Measurements from ENCODE around the gene CRIM1. TPM values are rescaled to one million over a fixed set of nuclear protein-coding genes. Genes with fewer than 3 reads are reported as not detected.

Gene CRIM1
- polyA plus RNA-seq, 1 donor, result 15.7 TPM

DNA sequence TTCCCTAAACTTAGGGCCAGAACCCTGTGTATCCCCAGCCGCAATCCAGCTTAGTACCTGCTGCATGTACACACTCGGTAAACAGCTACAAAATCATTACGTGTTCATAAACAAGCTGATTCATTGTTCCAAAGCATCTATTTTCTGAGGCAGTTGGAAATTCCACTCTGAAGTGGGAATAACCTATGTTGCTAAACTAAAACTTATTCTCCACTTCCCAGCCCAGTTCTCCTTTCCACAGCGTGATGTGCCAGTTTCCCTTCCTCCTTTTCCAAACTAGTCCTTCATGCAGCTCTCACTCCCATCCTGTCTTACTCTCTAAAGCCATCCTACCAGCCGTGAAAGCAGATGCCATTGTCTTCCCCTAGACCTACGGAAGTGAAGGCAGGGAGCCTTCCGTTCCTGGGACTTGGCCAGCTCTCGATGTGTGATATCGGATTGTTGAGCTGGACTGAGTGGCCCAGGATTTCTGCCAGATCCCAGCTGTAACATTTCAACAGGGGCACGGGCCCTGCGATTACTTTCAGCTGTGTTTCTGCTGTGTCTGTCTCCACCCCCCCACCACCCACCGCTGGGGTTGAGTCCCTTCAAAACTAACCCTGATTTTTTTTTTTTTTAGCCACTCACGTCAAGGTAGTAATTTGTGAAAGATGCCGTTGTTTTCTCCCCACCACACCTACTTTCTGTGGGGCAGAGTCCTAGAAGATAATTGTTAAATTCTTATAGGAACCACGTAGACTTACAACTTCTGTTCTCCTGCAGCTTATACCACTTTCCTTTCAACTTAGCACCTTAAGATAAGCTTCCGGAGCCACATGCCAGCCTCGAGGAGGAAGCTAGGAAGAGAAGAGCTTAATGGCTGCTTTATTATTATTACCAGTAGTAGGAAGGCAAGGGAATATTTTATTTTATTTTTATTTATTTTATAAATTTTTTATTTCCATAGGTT, 100.9 kb downstream of the CRIM1 start:
- peak; percentile 45 for DNase-seq (ENCODE audit: low read depth)

DNA sequence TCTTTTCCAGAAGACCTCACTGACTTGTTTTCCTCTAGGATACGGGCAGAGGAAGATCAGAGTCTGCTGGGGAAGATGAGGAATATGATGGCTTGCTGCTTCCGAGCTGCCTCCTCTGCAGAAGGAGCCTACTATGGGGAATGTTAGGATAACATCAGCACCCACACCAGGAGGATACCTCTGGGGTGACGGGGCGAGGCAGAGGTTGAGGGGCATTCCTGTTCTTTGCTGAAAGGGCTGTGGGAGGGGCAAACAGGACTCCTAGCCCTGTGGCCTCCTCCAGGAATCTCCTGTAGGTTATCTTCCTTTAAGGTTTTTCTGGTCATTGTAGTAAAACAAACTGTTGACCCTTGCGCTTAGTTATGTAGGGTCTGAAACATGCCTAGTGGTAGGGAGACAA, 102.5 kb downstream of the CRIM1 start:
- DNase-seq (ENCODE audit: low read depth), result no peak

GRCh38 chr2:36459725-36460137, 104.2 kb downstream of the CRIM1 start:
- no peak for DNase-seq (ENCODE audit: low read depth)

DNA sequence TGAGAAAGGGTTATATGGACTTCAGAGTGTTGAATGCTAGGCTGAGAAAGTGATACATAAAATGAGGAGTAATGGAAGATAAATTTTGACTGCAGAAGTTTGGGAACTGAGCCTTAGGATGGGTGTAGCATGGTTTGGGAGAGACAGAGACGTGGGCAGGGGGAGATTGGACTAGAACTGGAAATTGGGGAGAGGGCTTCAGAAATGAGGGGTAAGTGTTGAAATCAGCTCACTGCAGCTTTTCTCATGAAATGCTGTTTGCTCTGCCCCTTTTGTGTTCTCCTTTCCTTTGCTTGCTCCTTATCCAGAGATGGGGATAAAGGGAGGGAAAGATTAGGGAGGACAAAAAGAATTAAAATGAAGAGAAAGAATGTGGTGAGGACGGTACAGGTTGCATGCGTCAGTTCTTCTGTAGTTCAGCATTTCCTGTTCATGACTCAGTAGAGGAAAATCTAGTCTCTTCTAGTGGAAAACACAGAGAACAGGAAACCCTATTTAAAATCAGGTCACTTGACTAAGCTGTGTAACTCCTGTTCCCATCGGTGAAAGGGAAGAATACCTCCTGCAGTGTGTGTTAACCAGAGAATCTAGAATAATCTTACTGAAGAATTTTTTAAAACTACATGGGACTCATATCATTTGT, 105.6 kb downstream of the CRIM1 start:
- no peak for DNase-seq (ENCODE audit: low read depth)

GRCh38 chr2:36462311-36462935, 106.8 kb downstream of the CRIM1 start:
- no peak for DNase-seq (ENCODE audit: low read depth)

DNA sequence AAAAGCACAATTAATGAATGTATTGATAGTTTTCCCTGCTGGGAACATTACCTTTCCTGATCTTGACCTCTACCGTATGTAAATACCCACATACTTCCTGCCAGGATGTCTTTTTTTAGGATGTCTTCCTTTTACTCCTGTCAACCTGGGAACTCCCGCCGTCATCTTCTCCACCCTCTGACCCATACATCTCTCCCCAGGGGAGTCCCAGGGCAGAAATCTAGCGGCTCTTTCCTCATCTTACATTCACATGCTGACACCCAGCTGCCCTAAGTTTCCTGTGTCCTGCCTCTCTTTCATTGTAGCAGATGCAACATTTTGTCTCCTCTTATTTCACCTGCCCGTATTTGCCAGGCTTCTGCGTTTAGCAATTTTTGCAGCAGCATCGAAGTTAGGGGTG, 107.8 kb downstream of the CRIM1 start:
- DNase-seq (ENCODE audit: low read depth), result no peak

- DNase-seq (ENCODE audit: low read depth), result no peak
Observed at GRCh38 chr2:36464006-36464721, 108.6 kb downstream of the CRIM1 start.

DNA sequence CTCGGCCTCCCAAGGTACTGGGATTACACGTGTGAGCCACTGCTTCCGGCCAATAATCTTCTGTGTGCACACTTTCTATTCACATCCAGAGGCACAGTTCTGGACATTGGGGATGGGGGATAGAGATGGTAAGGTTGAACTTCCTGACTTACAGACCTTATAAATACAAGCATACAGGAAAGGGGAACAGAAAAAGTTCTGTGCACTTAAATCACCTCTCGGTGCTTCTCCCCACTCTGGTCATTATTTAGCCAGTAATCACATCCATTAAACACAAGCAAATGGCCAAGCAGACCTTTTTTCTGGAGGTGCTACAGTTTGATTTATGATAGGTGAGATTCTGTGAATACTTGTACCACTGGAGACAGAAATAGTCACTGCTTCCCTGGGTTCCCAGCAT, 110.6 kb downstream of the CRIM1 start:
- DNase-seq (ENCODE audit: low read depth), result no peak

- no peak for DNase-seq (ENCODE audit: low read depth)
Observed at GRCh38 chr2:36468463-36469105, 113.0 kb downstream of the CRIM1 start.

GRCh38 chr2:36469106-36469477, 113.5 kb downstream of the CRIM1 start:
- no peak for DNase-seq (ENCODE audit: low read depth)

DNA sequence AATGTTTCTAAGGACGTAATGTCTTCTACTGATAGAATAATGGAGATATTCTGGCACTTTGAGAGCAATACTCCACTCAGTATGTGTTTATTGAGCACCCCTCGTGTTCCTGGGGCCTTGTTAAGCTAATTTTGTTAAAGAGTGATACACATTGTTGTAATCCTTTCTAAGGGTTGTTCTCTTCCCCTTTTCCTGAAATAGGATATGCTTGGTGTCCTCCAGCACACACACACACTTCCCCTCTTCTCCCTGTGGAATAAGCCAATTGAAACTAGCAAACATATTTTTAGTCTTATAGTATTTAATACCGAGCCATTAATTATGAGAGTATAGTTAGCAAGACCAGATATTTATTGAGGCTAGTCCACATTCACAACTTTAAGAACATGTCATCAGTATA, 114.1 kb downstream of the CRIM1 start:
- no peak for DNase-seq (ENCODE audit: low read depth)

GRCh38 chr2:36473230-36473629, 117.7 kb downstream of the CRIM1 start:
- no peak for DNase-seq (ENCODE audit: low read depth)

- no peak for DNase-seq (ENCODE audit: low read depth)
Observed at GRCh38 chr2:36476411-36476810, 120.8 kb downstream of the CRIM1 start.

DNA sequence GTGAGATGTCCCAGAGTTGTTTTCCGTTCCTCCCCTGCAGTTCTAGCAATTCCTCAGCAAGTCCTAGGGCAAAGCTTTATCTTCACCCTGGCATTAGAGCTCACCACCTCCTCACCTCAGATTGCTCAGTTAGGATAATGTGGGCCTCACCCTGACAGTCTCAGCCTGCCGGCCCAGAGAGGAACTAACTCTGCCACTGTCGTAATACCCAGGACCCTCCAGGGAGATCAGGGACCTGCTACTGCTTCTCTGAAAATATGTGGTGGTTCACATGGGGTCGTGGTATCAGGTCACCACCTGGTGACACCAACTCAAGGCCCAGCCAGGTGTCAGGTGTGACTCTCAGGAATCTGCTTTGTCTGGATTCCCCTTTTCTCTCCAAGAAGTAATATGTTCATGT, 121.7 kb downstream of the CRIM1 start:
- no peak for DNase-seq (ENCODE audit: low read depth)

DNA sequence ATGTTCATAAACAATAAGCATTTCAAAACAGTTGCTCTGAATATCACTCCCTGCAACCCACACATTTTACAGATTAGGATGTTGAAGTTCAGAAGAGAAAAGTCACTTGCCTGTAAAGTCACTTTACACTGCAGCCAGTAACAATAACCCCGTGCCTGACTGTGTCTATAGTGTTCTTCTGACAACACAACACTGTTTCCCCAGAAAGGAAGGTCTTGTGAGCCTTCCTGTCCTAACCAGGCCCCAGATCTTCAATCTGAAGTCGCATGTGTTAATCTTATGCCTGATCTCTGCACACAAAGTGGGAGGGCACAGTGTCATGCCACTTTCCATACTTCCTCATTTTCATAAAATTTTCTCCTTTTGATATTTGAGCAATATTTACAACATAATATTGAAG, 122.2 kb downstream of the CRIM1 start:
- no peak for DNase-seq (ENCODE audit: low read depth)

DNA sequence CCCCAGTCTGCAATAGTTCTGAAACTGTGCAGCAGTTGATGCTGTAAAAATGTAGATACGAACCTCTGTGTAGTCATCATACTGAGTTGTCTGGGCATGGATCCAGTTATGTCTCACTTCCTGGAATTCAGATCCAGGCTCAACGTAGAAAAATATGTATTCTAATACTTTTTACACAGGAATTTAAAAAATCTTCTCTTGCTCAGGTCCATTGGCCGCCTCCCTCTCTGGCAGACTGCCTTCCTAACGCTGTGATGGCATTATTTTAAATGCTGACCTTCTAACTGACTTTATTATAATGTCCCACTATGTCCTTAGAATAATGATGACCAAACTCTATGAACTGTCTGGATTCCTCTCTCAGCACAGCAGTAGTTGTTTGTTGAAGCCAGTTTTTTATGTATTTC, 122.8 kb downstream of the CRIM1 start:
- no peak for DNase-seq (ENCODE audit: low read depth)

GRCh38 chr2:36478999-36479398, 123.4 kb downstream of the CRIM1 start:
- no peak for DNase-seq (ENCODE audit: low read depth)

DNA sequence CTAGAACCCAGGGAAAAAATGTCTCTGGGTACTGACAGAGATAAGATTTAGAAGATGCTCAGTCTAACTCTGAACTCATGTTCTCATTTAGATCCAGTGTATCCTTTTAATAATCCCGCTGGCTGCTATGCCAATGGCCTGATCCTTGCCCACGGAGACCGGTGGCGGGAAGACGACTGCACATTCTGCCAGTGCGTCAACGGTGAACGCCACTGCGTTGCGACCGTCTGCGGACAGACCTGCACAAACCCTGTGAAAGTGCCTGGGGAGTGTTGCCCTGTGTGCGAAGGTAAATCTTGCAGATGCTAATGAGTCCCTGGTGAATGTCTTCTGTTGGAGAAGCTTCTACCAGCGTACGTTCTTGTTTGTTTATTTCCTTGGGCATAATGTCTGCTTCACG, 123.8 kb downstream of the CRIM1 start:
- no peak for DNase-seq (ENCODE audit: low read depth)

GRCh38 chr2:36480028-36480427, 124.5 kb downstream of the CRIM1 start:
- no peak for DNase-seq (ENCODE audit: low read depth)

DNA sequence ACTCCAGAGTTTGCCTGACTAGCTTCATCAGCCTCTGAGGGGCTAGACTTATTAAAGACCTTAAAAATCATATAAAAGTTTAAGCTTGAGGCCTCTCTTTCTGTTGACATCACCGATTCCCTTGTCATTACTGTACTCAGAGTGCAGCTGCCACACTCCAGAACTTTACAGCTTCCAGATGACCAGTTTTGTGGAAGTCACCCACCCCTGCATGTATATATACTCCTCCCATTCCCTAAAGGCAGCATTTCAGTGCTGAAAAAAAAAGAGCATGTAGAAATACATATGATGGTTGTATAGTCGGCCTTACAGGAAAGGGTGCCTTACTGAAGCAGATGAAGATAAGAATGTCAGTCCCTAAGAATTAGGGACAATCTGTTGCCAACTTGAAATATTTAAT, 125.1 kb downstream of the CRIM1 start:
- no peak for DNase-seq (ENCODE audit: low read depth)

DNA sequence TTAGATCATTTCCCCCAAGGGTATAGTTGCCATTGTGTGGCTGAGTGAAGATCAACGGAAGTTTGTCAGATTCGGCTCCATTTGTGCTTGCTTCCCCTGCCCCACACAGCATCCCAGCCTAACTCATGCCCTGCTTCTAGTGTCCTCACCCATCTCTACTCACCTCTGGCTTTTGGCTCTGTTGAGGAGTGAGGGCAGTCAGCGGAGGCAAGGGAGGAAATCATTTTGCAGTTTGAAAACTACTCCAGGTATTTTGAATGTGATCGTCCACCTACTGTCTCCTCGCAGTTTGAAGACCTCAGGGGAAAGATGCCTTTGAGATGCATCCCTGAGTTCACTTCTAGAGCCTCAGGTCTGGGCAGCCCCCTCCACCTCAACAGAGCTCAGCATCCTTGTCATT, 126.1 kb downstream of the CRIM1 start:
- no peak for DNase-seq (ENCODE audit: low read depth)

Measured in forelimb muscle (tissue), 1 donor.